Measurements from ENCODE around the gene MYO1D.

The MYO1D gene

GRCh38 chr17:32493976-32494513, 382.9 kb downstream of the MYO1D start:
- in situ Hi-C loops (cut with MboI; ENCODE audit: low sequenced_read_pairs), result no loop called here

DNA sequence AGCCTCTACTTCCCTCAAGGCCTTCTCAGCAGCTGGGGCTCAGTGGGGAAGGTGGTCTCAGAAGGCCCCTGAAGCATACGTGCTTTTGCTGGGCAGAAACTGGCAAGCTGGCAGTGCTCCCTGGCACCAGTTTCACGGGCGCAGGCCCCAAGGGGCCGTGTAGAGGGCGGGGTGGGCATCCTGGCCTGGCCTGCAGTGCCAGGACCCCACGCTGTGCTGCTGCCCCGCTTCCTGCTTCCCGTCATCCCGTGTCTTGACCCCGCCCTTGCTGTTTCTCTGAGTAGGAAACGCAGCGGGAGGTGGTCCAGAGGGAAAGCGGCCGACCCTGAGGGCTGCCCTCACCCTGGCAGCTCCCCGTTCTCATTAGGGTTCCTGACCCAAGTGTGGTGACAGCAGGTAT, 383.4 kb downstream of the MYO1D start:
- in situ Hi-C loops (cut with MboI; ENCODE audit: low sequenced_read_pairs), result no loop called here

DNA sequence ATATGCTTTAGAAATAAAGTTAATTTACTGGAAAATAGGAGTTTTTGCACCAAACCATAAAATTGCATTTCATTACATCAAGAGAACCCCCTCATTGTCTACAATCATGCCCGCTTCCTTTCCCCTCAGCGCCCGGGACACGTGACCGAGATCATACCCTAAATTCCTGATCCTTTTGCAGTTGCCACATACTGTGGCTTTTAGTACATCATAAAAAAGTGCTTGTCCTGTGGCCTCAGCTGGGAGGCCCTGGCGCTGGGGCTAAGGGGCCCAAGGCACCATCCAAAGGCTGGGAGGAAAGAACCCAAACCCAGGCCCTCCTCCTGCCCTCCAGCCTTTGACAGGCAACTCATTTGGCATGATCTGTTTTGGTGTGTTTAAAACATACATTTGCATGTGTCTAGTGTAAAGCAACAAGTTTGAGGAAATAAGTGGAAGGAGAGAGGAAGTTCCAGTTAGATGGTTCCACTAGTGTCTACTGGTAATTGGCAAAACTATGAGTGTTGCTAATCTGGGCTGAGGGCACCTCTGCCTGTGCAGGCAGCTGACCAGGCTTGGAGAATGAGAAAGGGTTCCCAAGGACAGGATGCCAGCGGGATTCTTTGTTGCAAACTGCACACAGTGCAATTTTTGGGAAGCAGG, 384.2 kb downstream of the MYO1D start:
- in situ Hi-C loops (cut with MboI; ENCODE audit: low sequenced_read_pairs), result no loop called here

GRCh38 chr17:32492264-32492589, 384.7 kb downstream of the MYO1D start:
- in situ Hi-C loops (cut with MboI; ENCODE audit: low sequenced_read_pairs), result no loop called here

GRCh38 chr17:32491371-32492263, 385.3 kb downstream of the MYO1D start:
- in situ Hi-C loops (cut with MboI; ENCODE audit: low sequenced_read_pairs), result no loop called here

GRCh38 chr17:32490101-32490482, 386.8 kb downstream of the MYO1D start:
- in situ Hi-C loops (cut with MboI; ENCODE audit: low sequenced_read_pairs), result no loop called here

- in situ Hi-C loops (cut with MboI; ENCODE audit: low sequenced_read_pairs), result no loop called here
These were observed 387.4 kb downstream of the MYO1D start for GRCh38 chr17:32489320-32490100.

- in situ Hi-C loops (cut with MboI; ENCODE audit: low sequenced_read_pairs), result no loop called here
These were observed 388.2 kb downstream of the MYO1D start for GRCh38 chr17:32488604-32489180.

DNA sequence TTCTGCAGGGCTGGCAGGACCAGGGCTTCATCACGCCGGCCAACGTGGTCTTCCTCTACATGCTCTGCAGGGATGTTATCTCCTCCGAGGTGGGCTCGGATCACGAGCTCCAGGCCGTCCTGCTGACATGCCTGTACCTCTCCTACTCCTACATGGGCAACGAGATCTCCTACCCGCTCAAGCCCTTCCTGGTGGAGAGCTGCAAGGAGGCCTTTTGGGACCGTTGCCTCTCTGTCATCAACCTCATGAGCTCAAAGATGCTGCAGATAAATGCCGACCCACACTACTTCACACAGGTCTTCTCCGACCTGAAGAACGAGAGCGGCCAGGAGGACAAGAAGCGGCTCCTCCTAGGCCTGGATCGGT, 388.8 kb downstream of the MYO1D start:
- in situ Hi-C loops (cut with MboI; ENCODE audit: low sequenced_read_pairs), result no loop called here

DNA sequence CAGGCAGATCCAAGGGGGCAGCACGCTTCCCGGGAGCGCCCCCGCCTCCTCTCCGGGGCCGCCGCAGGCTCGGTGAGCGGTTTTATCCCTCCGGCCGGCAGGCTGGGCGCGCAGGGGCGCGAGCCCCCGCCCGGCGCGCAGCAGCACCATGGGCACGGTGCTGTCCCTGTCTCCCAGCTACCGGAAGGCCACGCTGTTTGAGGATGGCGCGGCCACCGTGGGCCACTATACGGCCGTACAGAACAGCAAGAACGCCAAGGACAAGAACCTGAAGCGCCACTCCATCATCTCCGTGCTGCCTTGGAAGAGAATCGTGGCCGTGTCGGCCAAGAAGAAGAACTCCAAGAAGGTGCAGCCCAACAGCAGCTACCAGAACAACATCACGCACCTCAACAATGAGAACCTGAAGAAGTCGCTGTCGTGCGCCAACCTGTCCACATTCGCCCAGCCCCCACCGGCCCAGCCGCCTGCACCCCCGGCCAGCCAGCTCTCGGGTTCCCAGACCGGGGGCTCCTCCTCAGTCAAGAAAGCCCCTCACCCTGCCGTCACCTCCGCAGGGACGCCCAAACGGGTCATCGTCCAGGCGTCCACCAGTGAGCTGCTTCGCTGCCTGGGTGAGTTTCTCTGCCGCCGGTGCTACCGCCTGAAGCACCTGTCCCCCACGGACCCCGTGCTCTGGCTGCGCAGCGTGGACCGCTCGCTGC, 389.3 kb downstream of the MYO1D start:
- in situ Hi-C loops (cut with MboI; ENCODE audit: low sequenced_read_pairs), result no loop called here

GRCh38 chr17:32486701-32487472, 390.0 kb downstream of the MYO1D start, which contains the start of gene CDK5R1:
CDK5R1 (plus strand) TSS chr17:32486993; CDS start chr17:32487621, 628 bp downstream.
- in situ Hi-C loops (cut with MboI; ENCODE audit: low sequenced_read_pairs), result no loop called here

- in situ Hi-C loops (cut with MboI; ENCODE audit: low sequenced_read_pairs), result no loop called here
These were observed 390.7 kb downstream of the MYO1D start for GRCh38 chr17:32486111-32486700.

DNA sequence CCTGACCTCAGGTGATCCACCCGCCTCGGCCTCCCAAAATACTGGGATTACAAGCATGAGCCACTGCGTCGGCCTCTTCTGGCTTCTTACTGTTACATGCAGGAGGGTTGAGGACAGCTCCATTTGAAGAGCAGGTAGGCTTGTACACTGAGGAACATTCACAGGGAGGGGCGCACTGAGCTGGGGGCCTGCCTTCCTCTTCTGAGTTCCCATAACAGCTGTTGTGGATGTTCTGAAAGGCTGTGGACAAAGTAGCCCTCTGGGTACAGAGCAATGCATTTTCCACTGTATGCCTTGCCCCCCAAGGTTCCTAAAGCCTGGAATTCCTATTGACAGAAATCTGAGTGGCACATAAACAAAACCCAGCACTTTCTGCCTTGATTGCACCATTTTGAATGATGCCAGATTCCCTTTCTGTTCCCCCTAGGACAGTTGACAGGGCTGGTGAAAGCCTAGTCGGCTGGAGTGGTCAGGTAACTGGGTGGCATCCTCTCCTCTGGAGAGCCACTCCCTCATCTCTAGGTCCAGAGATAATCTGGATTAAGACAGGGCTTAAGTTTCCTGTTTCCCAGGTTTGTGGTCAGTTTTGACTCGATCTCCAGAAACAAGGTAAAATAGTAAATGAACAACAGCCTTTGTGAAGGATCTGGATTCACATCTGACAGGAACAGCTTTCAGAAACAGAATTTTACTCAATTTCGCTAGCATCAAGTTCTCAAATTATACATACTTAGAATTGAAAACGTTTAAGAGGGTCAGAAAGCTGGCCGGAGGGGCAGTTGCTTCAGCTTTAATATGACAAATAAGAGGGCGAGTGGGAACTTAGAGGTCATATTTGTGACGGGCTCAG, 391.4 kb downstream of the MYO1D start:
- in situ Hi-C loops (cut with MboI; ENCODE audit: low sequenced_read_pairs), result no loop called here

GRCh38 chr17:32484628-32485027, 392.3 kb downstream of the MYO1D start:
- in situ Hi-C loops (cut with MboI; ENCODE audit: low sequenced_read_pairs), result no loop called here

DNA sequence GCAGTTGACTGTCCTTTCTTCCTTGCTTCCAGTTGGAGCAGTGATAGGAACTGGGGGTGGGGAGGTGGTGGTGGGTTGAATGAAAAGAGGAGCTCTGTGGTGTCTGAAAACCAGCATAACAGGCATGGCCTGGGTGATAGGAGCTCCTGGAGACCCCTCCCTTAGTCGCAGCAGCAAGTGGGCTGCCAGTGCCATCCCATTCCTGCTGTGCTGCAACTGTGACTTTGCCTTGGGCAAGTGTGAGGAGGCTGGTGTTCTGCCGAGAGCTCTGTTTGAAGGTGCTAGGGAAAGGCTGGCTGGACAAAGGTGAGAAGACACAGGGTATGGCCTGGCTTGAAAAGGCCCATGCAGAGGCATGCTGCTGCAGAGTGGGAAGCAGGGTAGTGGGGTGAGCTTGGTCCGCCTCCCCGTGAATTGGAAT, 392.9 kb downstream of the MYO1D start:
- in situ Hi-C loops (cut with MboI; ENCODE audit: low sequenced_read_pairs), result no loop called here

DNA sequence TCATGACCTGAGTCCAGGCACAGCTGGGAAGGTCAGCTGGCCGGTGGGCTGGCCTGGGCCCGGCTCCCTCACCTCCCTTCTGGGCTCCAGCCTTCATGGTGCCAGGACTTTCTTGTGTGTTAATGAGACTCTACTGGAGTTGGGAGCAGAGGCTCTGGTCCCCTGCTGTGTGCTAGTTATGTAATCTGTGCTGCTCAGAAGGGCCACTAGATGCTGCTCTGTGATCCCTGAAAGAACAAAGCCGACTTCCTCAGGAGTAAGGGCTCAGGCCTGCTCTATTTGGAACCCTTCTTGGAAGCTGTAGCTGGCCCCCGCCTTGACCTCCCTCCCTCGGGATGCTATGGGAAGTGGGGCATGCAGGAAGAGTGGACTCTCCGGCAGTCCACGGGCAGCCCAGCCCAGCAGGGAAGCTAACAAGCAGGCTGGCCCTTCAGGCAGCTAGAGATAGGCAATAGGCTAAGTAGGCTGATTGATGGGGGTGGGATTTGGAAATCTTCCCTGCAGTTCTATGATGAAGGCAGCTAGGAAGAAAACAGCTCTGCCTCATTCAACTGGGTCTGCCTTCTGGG, 393.4 kb downstream of the MYO1D start:
- in situ Hi-C loops (cut with MboI; ENCODE audit: low sequenced_read_pairs), result no loop called here

GRCh38 chr17:32482568-32483320, 394.2 kb downstream of the MYO1D start:
- in situ Hi-C loops (cut with MboI; ENCODE audit: low sequenced_read_pairs), result no loop called here

All from HL-60/S4 treated with retinoic acid at 250 ng/mL for 4 days and 3 days (cell line).